Hepatocyte (in vitro differentiated cells): Measurements from ENCODE around the gene CNTNAP2.

ENCODE experiments used
- EZH2 ChIP-seq: fragments of 200-600 bp; sonication (generic); IDR thresholded peaks from 2 replicates; pipeline ENCODE4 v1.6.1; 2016; ENCODE audit warnings: antibody characterized with exemption, mild to moderate bottlenecking, borderline replicate concordance
- EZH2phosphoT487 ChIP-seq: fragments of 200-600 bp; sonication (generic); IDR thresholded peaks from one replicate; pipeline ENCODE4 v1.6.1; 2018; ENCODE audit warnings: antibody characterized with exemption, mild to moderate bottlenecking, low read depth, moderate library complexity; ENCODE audit not compliant: unreplicated experiment, severe bottlenecking
- TF ChIP-seq, protein P1 (sequence below): fragments of 200-600 bp; sonication (generic); IDR thresholded peaks from 2 replicates; pipeline ENCODE4 v1.5.1; 2016; ENCODE audit warnings: antibody characterized with exemption, mild to moderate bottlenecking; ENCODE audit not compliant: poor library complexity

DNA sequence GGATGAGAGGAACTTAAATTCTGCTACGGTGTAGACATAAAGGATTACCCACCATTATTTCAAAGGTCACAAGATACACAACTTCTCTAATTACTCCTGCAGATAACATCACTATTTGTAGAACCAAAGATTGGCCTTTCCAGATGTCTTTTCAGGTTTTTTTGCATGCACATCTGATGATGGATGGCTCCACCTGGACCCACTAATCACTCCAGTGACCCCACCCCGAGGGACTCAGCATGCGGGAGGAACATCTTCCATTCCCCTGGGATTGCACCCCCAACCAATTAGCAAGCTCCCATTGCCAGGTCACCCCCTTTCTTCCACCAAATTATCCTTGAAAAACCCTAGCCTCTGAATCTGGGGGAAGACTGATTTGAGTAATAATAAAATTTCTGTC, 608.9 kb downstream of the CNTNAP2 start:
- TF ChIP-seq, protein P1, sequence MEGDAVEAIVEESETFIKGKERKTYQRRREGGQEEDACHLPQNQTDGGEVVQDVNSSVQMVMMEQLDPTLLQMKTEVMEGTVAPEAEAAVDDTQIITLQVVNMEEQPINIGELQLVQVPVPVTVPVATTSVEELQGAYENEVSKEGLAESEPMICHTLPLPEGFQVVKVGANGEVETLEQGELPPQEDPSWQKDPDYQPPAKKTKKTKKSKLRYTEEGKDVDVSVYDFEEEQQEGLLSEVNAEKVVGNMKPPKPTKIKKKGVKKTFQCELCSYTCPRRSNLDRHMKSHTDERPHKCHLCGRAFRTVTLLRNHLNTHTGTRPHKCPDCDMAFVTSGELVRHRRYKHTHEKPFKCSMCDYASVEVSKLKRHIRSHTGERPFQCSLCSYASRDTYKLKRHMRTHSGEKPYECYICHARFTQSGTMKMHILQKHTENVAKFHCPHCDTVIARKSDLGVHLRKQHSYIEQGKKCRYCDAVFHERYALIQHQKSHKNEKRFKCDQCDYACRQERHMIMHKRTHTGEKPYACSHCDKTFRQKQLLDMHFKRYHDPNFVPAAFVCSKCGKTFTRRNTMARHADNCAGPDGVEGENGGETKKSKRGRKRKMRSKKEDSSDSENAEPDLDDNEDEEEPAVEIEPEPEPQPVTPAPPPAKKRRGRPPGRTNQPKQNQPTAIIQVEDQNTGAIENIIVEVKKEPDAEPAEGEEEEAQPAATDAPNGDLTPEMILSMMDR, result no peak
- TF ChIP-seq EZH2 (no peak), EZH2phosphoT487 (no peak)
